Gastrocnemius medialis (tissue), 4 donors: ENCODE data around the gene ZNHIT1. TPM values are rescaled to one million over a fixed set of nuclear protein-coding genes. Genes with fewer than 3 reads are reported as not detected.
"Not testable (repeated sequence)": the region's sequence is repeated elsewhere in the genome, so short reads cannot be mapped to it uniquely, and the experiment has no call there.

ENCODE experiments used
- ATAC-seq, 2 donors: fragments of 150-250 bp; one replicate each; pipeline ENCODE4 v1.9.1; 2016
- DNase-seq, 2 donors: peaks; one replicate each; pipeline ENCODE4 v3.0.0-alpha.2; 2019
- H3K27ac ChIP-seq, 4 donors: fragments of 200-600 bp; sonication (generic); 1 replicate in 1 of 4; 2 replicates in 3 of 4; pipeline ENCODE4 v1.5.1; 2016 to 2018; ENCODE audit warnings: mild to moderate bottlenecking in 2 of 4, moderate library complexity in 1 of 4
- H3K27me3 ChIP-seq, 3 donors: fragments of 200-600 bp; sonication (generic) in 2 of 3; 1 replicate in 1 of 3; 2 replicates in 2 of 3; pipeline versions ENCODE4 v1.5.1 to v1.6.0; 2016 to 2019; ENCODE audit warnings: mild to moderate bottlenecking in 1 of 3, moderate library complexity in 1 of 3
- H3K36me3 ChIP-seq, 2 donors: fragments of 200-600 bp; sonication (generic) in 1 of 2; one replicate each; pipeline ENCODE4 v1.5.1; 2017 to 2018
- H3K4me1 ChIP-seq, 2 donors: fragments of 200-600 bp; sonication (generic) in 1 of 2; one replicate each; pipeline ENCODE4 v1.5.1; 2016 to 2017; ENCODE audit warnings: mild to moderate bottlenecking in 2 of 2
- H3K4me3 ChIP-seq, 4 donors: fragments of 200-600 bp; sonication (generic) in 3 of 4; 1 replicate in 1 of 4; 2 replicates in 3 of 4; pipeline ENCODE4 v1.5.1; 2016 to 2019; ENCODE audit warnings: mild to moderate bottlenecking in 2 of 4
- H3K9me3 ChIP-seq, 3 donors: fragments of 200-600 bp; sonication (generic) in 2 of 3; 1 replicate in 1 of 3; 2 replicates in 2 of 3; pipeline ENCODE4 v1.5.1; 2016 to 2019
- CTCF ChIP-seq, 5 experiments: fragments of 450-650 bp in 3 of 5; fragments of 200-600 bp in 2 of 5; sonication (generic) in 2 of 5; IDR thresholded peaks in 4 of 5; conservative IDR thresholded peaks in 1 of 5; 1 replicate in 4 of 5; 2 replicates in 1 of 5; pipeline ENCODE4 v1.5.1; 2016 to 2019; ENCODE audit warnings: antibody characterized with exemption in 5 of 5, mild to moderate bottlenecking in 3 of 5, moderate library complexity in 3 of 5
- POLR2A ChIP-seq, 2 donors: fragments of 450-650 bp; IDR thresholded peaks; one replicate each; pipeline ENCODE4 v1.6.1; 2017; ENCODE audit warnings: antibody characterized with exemption in 2 of 2, mild to moderate bottlenecking in 2 of 2, moderate library complexity in 2 of 2
- in situ Hi-C, 4 donors: fragments of 200-750 bp; cut with MboI; loops; one replicate each; pipeline versions ENCODE4 v1.15.0 to v1.8.0; 2017; ENCODE audit warnings: low sequenced_read_pairs in 4 of 4
- intact Hi-C: fragments of 100-400 bp; cut with DNase I; formaldehyde crosslinking; loops from one replicate; pipeline ENCODE4 v1.15.1; 2023; ENCODE audit warnings: low total_unique reads
- total RNA-seq, 4 donors: library from RNA; depleted of rRNA; stranded (reverse); fragments of >200 nt; gene quantifications; one replicate each; pipeline versions ENCODE4 v1.1.0 to v1.2.3, GENCODE V29; 2016

ZNHIT1 gene
- total RNA-seq, 4 donors from 2014 or later, result 66.7 to 83.9 (median 71.9) TPM

DNA sequence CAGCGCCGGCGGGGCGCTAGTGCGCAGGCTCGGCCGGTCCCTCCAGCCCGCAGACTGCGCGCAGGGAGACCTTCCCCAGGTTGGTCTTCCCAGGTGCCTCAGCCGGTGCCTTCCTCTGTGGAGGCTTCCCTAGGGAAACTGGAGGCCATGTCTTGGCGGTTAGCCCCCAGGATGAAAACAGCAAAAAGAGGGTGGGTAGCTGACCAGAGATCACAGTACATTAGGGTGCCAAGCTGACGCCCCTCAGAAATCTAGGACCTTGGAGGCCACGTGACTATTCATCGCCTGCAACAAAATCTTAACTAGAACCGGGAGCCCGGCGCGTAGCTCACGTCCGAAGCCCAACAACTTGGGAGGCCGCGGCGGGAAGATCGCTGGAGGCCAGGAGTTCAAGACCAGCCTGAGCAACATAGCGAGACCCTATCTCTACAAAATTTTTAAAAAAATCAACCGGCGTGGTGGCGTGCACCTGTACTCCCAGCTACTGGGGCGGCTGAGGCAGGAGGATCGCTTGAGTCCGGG is 27.2 kb downstream of the ZNHIT1 start:
- H3K36me3 ChIP-seq, result peaks cover 0 to 20% of the 10 kb centered on the region in 2 donors
- ATAC-seq (no peak), DNase-seq (no peak)
- in situ Hi-C loops, result no loop called here
- H3K4me1 ChIP-seq, result peaks cover 39 to 43% of the 10 kb centered on the region in 2 donors
- peak in 1 of 2 donors; percentile 3 for TF ChIP-seq POLR2A (IDR thresholded peaks at IDR 0.05)
- no peak for TF ChIP-seq CTCF (IDR thresholded peaks at IDR 0.05 in 4 of 5, conservative IDR thresholded peaks at IDR 0.05 in 1 of 5)
- H3K27ac ChIP-seq, result peak overlapping the region; percentile 95 to 100 (median 97)
- H3K4me3 ChIP-seq, result peak overlapping the region; percentile 78 to 83 (median 80)
- intact Hi-C loops, result loop anchor here (2.0 to 10.0 kb wide), 2 partner anchors 76 to 350 kb away; partner anchors contain the start of genes ACHE and IFT22
- H3K9me3 ChIP-seq, result no peaks in the 10 kb centered on the region
- H3K27me3 ChIP-seq, result no peaks in the 10 kb centered on the region

GRCh38 chr7:101248276-101248675 is 30.3 kb downstream of the ZNHIT1 start:
- in situ Hi-C loops, result no loop called here
- Histone ChIP-seq H3K9me3 (no peaks in the 10 kb centered on the region), H3K36me3 (peaks cover 0 to 13% of the 10 kb centered on the region in 2 donors), H3K4me1 (peaks cover 30 to 32% of the 10 kb centered on the region in 2 donors), H3K27ac (no peak overlapping the region), H3K27me3 (no peaks in the 10 kb centered on the region), H3K4me3 (no peak overlapping the region)
- no peak for TF ChIP-seq CTCF (IDR thresholded peaks at IDR 0.05 in 4 of 5, conservative IDR thresholded peaks at IDR 0.05 in 1 of 5)
- no peak for TF ChIP-seq POLR2A (IDR thresholded peaks at IDR 0.05)
- DNase-seq, result no peak
- no peak for ATAC-seq
- intact Hi-C loops, result loop anchor here (10.0 kb wide), 1 partner anchor 353 kb away; the partner anchor contains the start of gene ACHE

GRCh38 chr7:101250324-101250723 is 32.4 kb downstream of the ZNHIT1 start:
- H3K4me1 ChIP-seq, result peaks cover 20 to 22% of the 10 kb centered on the region in 2 donors
- H3K9me3 ChIP-seq, result no peaks in the 10 kb centered on the region
- H3K36me3 ChIP-seq, result peaks cover 0 to 13% of the 10 kb centered on the region in 2 donors
- ATAC-seq, result no peak
- no peaks in the 10 kb centered on the region for H3K27me3 ChIP-seq
- intact Hi-C loops, result loop anchor here (10.0 kb wide), 1 partner anchor 576 kb away; the partner anchor contains the start of gene GNB2
- no peak overlapping the region for H3K4me3 ChIP-seq
- no peak for DNase-seq
- in situ Hi-C loops, result no loop called here
- TF ChIP-seq CTCF (IDR thresholded peaks at IDR 0.05 in 4 of 5, conservative IDR thresholded peaks at IDR 0.05 in 1 of 5) (no peak), POLR2A (IDR thresholded peaks at IDR 0.05) (no peak)
- H3K27ac ChIP-seq, result no peak overlapping the region

GRCh38 chr7:101251871-101252659 is 34.1 kb downstream of the ZNHIT1 start:
- Histone ChIP-seq H3K27me3 (peaks cover 0 to 4% (median 0%) of the 10 kb centered on the region in 3 donors), H3K9me3 (no peaks in the 10 kb centered on the region), H3K27ac (peak overlapping the region; percentile 73 to 84 (median 81)), H3K4me1 (peaks cover 14 to 15% of the 10 kb centered on the region in 2 donors), H3K4me3 (peak overlapping the region; percentile 80 to 91 (median 90)), H3K36me3 (peaks cover 0 to 13% of the 10 kb centered on the region in 2 donors)
- DNase-seq (peak; percentile 94 to 96), ATAC-seq (peak; percentile 99 to 100)
- in situ Hi-C loops (no loop called here), intact Hi-C loops (loop anchor here (1.0 to 10.0 kb wide), 4 partner anchors 8 to 577 kb away; partner anchors contain the start of genes GNB2 and ZNHIT1)
- TF ChIP-seq POLR2A (IDR thresholded peaks at IDR 0.05) (peak; percentile 12 to 46), CTCF (IDR thresholded peaks at IDR 0.05 in 4 of 5, conservative IDR thresholded peaks at IDR 0.05 in 1 of 5) (no peak)

DNA sequence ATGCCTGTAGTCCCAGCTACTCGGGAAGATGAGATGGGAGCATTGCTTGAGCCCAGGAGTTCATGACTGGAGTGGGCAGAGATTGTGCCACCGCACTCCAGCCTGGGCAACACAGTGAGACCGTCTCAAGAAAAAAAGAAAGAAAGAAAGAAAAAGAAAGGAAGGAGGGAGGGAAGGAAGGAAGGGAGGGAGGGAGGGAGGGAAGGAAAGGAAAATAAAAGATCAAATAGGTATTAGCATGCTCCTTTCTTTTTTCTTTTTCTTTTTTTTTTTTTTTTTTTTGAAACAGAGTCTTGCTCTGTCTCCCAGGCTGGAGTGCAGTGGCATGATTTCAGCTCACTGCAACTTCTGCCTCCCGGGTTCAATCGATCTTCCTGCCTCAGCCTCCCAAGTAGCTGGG is 35.2 kb downstream of the ZNHIT1 start:
- Histone ChIP-seq H3K4me3 (peak overlapping the region in 1 of 4 donors; percentile 91), H3K36me3 (peaks cover 0 to 13% of the 10 kb centered on the region in 2 donors), H3K4me1 (peaks cover 14 to 15% of the 10 kb centered on the region in 2 donors)
- H3K9me3 ChIP-seq, in situ Hi-C loops, ATAC-seq, H3K27me3 ChIP-seq, DNase-seq, H3K27ac ChIP-seq: not testable (repeated sequence)
- intact Hi-C loops, result loop anchor here (2.0 to 10.0 kb wide), 2 partner anchors 34 to 578 kb away; partner anchors contain the start of genes GNB2 and ZNHIT1
